ENCODE results near the gene HMGN4. TPM values are rescaled to one million over a fixed set of nuclear protein-coding genes. Genes with fewer than 3 reads are reported as not detected.
"Not testable (repeated sequence)": the region's sequence is repeated elsewhere in the genome, so short reads cannot be mapped to it uniquely, and the experiment has no call there.

The HMGN4 gene
- total and polyA plus RNA-seq, 9 donors, result 51.3 to 73.7 (median 62.0) TPM

DNA sequence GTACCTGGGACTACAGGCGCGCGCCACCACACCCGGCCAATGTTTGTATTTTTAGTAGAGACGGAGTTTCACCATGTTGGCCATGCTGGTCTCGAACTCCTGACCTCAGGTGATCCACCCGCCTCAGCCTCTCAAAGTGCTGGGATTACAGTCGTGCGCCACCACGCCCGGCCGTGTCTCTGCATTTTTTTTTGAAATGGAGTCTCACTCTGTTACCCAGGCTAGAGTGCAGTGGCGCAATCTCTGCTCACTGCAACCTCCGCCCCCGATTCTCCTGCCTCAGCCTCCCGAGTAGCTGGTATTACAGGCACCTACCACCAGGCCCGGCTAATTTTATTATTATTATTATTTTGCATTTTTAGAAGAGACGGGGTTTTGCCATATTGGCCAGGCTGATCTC, 9.2 kb downstream of the HMGN4 start:
- not testable (repeated sequence) for H3K27me3 ChIP-seq (ENCODE audit: control insufficient read depth, insufficient read depth, low read length); H3K9me3 ChIP-seq (replicated peaks; ENCODE audit: control insufficient read depth, low read depth, low read length); H3K27ac ChIP-seq (ENCODE audit: low read length); H3K4me1 ChIP-seq (ENCODE audit: control insufficient read depth, insufficient read depth, low read length); DNase-seq; H3K4me3 ChIP-seq (ENCODE audit: low read length)
- H3K36me3 ChIP-seq (ENCODE audit: control insufficient read depth, insufficient read depth, low read length), result peaks cover 13% of the 10 kb centered on the region
- 94% methylated on average over 14 of the region's 18 CpGs for WGBS (ENCODE audit: insufficient coverage)

DNA sequence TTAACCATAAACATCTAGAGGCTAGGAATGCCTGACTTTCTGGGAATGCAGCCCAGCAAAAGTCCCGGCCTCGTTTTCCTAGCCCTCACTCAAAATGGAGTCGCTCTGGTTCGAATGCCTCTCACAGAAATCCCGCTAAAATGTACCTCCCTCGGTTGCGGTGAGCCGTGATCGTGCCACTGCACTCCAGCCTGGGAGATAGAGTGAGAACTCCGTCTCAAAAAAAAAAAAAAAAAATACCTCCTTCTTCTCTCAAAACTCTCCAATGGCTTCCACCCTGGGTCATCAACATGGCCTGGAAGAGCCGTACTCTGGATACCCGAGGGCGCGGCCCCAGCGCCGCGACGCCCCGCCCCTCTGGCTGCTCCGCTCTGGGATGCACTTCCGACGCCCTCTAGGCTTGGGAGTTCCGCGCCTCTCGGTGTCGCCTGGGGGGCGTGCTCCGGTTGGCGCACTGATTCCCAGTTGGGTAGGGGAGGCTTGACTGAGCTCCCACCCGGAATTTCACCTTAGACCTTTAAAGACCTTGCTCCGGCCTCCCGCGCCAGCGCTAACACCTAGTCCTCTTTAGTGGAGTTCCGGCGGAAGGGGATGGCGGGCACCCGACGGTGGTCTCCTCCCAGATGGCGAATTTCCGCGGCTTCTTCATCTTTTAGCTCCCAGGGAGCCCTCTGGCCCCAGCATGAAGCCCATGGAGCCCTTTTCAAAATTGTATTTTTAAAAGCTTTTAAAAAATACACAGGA, 12.3 kb downstream of the HMGN4 start:
- Histone ChIP-seq H3K27ac (ENCODE audit: low read length) (peak overlapping the region; percentile 69), H3K4me1 (ENCODE audit: control insufficient read depth, insufficient read depth, low read length) (peaks cover 6% of the 10 kb centered on the region), H3K4me3 (ENCODE audit: low read length) (peak overlapping the region; percentile 53), H3K36me3 (ENCODE audit: control insufficient read depth, insufficient read depth, low read length) (peaks cover 5% of the 10 kb centered on the region), H3K9me3 (replicated peaks; ENCODE audit: control insufficient read depth, low read depth, low read length) (no peaks in the 10 kb centered on the region), H3K27me3 (ENCODE audit: control insufficient read depth, insufficient read depth, low read length) (no peaks in the 10 kb centered on the region)
- peak; percentile 79 for DNase-seq
- 0% methylated on average over 19 of the region's 42 CpGs for WGBS (ENCODE audit: insufficient coverage)

DNA sequence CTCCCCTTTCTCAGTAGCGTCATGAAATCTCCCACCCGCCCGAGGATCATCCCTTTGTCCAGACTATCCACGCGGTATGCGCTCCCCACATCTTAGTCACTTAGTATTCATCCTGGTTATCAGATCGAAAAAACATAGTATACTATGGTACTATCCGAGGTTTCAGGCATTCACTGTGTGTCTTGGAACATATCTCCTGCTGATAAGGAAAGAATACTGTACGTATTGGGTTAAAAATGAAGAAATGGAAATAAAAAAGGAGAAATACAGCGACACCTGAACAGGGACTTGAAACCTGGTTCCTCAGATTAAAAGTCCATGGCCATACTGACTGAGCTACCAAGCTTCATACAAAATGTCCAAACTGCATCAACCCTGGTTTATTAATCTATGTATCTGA, 14.0 kb downstream of the HMGN4 start:
- Histone ChIP-seq H3K36me3 (ENCODE audit: control insufficient read depth, insufficient read depth, low read length) (no peaks in the 10 kb centered on the region), H3K27ac (ENCODE audit: low read length) (no peak overlapping the region), H3K4me3 (ENCODE audit: low read length) (no peak overlapping the region), H3K4me1 (ENCODE audit: control insufficient read depth, insufficient read depth, low read length) (peaks cover 6% of the 10 kb centered on the region), H3K9me3 (replicated peaks; ENCODE audit: control insufficient read depth, low read depth, low read length) (no peaks in the 10 kb centered on the region), H3K27me3 (ENCODE audit: control insufficient read depth, insufficient read depth, low read length) (no peaks in the 10 kb centered on the region)
- 83% methylated on average over 4 of the region's 10 CpGs for WGBS (ENCODE audit: insufficient coverage)
- no peak for DNase-seq

DNA sequence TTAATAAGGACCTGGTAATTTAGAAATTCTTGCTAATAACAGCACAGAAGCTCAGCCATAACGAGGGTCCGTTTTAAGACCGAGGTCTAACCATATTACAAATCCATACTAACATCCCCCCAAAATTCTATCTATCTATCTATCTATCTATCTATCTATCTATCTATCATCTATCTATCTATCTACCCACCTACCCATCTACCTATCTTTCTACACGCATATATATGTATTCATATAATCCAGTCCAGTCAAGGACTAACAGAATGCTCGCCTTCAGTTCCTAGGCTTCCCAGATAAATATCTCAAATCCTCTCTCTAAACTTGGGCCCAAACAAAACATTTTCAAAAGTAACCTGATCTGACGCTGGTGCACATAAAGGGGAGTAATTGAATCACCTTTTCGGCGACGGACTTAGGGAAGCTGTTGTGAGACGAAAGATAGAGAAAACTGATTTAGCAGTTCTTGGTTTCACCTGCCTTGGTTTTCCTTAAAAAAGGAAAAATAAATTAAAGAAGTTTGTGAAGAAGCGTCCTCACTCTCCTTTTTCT, 14.5 kb downstream of the HMGN4 start:
- H3K4me3 ChIP-seq (ENCODE audit: low read length), result peak overlapping the region; percentile 57
- DNase-seq, result no peak
- no peaks in the 10 kb centered on the region for H3K9me3 ChIP-seq (replicated peaks; ENCODE audit: control insufficient read depth, low read depth, low read length)
- H3K36me3 ChIP-seq (ENCODE audit: control insufficient read depth, insufficient read depth, low read length), result no peaks in the 10 kb centered on the region
- H3K27me3 ChIP-seq (ENCODE audit: control insufficient read depth, insufficient read depth, low read length), result no peaks in the 10 kb centered on the region
- H3K27ac ChIP-seq (ENCODE audit: low read length), result peak overlapping the region; percentile 95
- WGBS (ENCODE audit: insufficient coverage), result 53% methylated on average over 7 of the region's 11 CpGs
- peaks cover 6% of the 10 kb centered on the region for H3K4me1 ChIP-seq (ENCODE audit: control insufficient read depth, insufficient read depth, low read length)

GRCh38 chr6:26553264-26553634, 15.1 kb downstream of the HMGN4 start:
- peaks cover 6% of the 10 kb centered on the region for H3K4me1 ChIP-seq (ENCODE audit: control insufficient read depth, insufficient read depth, low read length)
- WGBS (ENCODE audit: insufficient coverage), result 0% methylated on average over 1 of the region's 13 CpGs
- peak overlapping the region; percentile 57 for H3K4me3 ChIP-seq (ENCODE audit: low read length)
- no peaks in the 10 kb centered on the region for H3K9me3 ChIP-seq (replicated peaks; ENCODE audit: control insufficient read depth, low read depth, low read length)
- peak; percentile 88 for DNase-seq
- no peaks in the 10 kb centered on the region for H3K36me3 ChIP-seq (ENCODE audit: control insufficient read depth, insufficient read depth, low read length)
- H3K27ac ChIP-seq (ENCODE audit: low read length), result peak overlapping the region; percentile 95
- H3K27me3 ChIP-seq (ENCODE audit: control insufficient read depth, insufficient read depth, low read length), result no peaks in the 10 kb centered on the region

GRCh38 chr6:26553635-26554446, 15.7 kb downstream of the HMGN4 start:
- peak; percentile 96 for DNase-seq

GRCh38 chr6:26554447-26554696, 16.2 kb downstream of the HMGN4 start:
- 14% methylated on average over 1 of the region's 1 CpG for WGBS (ENCODE audit: insufficient coverage)
- peaks cover 6% of the 10 kb centered on the region for H3K4me1 ChIP-seq (ENCODE audit: control insufficient read depth, insufficient read depth, low read length)
- H3K9me3 ChIP-seq (replicated peaks; ENCODE audit: control insufficient read depth, low read depth, low read length), result no peaks in the 10 kb centered on the region
- peak overlapping the region; percentile 57 for H3K4me3 ChIP-seq (ENCODE audit: low read length)
- no peaks in the 10 kb centered on the region for H3K36me3 ChIP-seq (ENCODE audit: control insufficient read depth, insufficient read depth, low read length)
- peak overlapping the region; percentile 95 for H3K27ac ChIP-seq (ENCODE audit: low read length)
- no peak for DNase-seq
- no peaks in the 10 kb centered on the region for H3K27me3 ChIP-seq (ENCODE audit: control insufficient read depth, insufficient read depth, low read length)

More at GRCh38 chr6:26553635-26554446, 15.7 kb downstream of the HMGN4 start:
- no peaks in the 10 kb centered on the region for H3K9me3 ChIP-seq (replicated peaks; ENCODE audit: control insufficient read depth, low read depth, low read length)
- H3K27me3 ChIP-seq (ENCODE audit: control insufficient read depth, insufficient read depth, low read length), result no peaks in the 10 kb centered on the region
- peaks cover 6% of the 10 kb centered on the region for H3K4me1 ChIP-seq (ENCODE audit: control insufficient read depth, insufficient read depth, low read length)
- H3K27ac ChIP-seq (ENCODE audit: low read length), result peak overlapping the region; percentile 95
- no peaks in the 10 kb centered on the region for H3K36me3 ChIP-seq (ENCODE audit: control insufficient read depth, insufficient read depth, low read length)
- peak overlapping the region; percentile 57 for H3K4me3 ChIP-seq (ENCODE audit: low read length)
- WGBS (ENCODE audit: insufficient coverage), result under 1% methylated on average over 11 of the region's 19 CpGs

DNA sequence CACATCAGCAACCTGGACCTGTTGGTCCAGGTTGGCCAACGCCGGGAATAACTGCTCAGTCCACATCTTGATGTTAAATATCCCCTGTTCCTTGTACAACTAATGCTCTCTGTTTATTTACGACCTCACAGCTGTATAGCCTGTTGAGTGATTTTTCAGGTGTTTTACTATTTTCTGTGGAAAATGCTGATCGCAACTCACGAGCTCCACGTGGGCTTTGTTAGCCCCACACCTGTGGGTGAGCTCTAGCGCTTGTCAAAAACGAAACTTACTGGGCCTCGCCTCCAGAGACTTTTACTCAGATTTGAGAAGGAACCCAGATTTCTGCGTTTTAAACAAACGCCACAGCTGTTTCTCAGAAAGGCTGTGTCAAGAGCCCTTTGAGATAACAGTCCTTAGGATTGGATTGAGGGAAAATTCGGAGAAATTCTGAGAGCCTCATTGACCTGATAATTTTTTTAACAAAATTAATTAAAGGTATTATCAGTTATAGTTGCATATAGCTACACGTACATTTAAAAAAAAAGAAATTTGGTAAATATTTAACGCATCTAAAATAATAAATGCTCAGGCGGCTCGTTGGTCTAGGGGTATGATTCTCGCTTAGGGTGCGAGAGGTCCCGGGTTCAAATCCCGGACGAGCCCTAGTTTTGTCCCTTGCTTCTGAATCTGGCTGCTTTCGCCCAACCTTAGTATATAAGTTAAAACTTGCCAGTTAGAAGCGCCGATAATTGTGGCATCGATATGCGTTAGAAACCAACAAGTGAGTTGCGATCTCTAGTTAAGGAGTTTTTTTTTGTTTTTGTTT, 16.7 kb downstream of the HMGN4 start:
- H3K27ac ChIP-seq (ENCODE audit: low read length), result peak overlapping the region; percentile 95

DNA sequence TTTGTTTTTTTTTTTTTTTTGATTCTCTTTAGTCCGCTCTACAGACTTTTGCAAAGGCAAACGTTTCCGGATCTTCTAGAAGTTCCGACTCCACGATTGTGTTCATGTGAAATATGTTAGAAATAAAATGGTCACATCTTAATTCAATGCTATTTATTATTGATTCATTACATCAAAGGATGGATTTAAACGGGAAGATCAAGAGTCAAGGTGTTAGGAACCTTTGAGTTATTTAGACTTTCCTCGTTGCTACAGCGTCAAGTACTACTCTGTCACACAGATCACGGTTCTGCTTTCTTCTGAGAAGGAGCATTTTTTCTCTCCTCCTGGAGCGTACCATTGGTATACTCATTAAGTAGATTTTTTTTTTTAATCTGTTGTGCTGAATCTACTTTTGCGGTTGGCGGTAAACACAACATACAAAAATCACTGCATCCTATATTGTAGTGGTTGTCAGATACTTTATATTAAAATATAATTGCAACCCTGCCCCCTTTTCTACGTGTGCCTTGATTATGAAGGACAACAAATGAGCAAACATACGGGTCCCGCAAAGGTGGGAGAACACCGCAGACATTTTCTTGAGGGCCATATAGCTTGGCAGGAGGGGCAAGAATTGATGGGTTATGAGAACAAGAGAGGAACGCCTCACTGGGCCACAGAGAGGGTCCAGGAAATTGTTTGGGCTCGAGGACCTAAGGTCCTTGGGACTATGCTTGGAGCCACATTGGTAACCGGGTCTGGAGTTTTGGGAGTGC, 17.5 kb downstream of the HMGN4 start:
- H3K36me3 ChIP-seq (ENCODE audit: control insufficient read depth, insufficient read depth, low read length), result no peaks in the 10 kb centered on the region
- no peaks in the 10 kb centered on the region for H3K27me3 ChIP-seq (ENCODE audit: control insufficient read depth, insufficient read depth, low read length)
- H3K27ac ChIP-seq (ENCODE audit: low read length), result peak overlapping the region; percentile 38
- DNase-seq, result peak; percentile 22
- no peaks in the 10 kb centered on the region for H3K9me3 ChIP-seq (replicated peaks; ENCODE audit: control insufficient read depth, low read depth, low read length)
- WGBS (ENCODE audit: insufficient coverage), result 21% methylated on average over 6 of the region's 19 CpGs
- no peak overlapping the region for H3K4me3 ChIP-seq (ENCODE audit: low read length)
- H3K4me1 ChIP-seq (ENCODE audit: control insufficient read depth, insufficient read depth, low read length), result peaks cover 2% of the 10 kb centered on the region

More for the DNA sequence above, 16.7 kb downstream of the HMGN4 start:
- Histone ChIP-seq H3K4me1 (ENCODE audit: control insufficient read depth, insufficient read depth, low read length) (peaks cover 6% of the 10 kb centered on the region), H3K36me3 (ENCODE audit: control insufficient read depth, insufficient read depth, low read length) (no peaks in the 10 kb centered on the region), H3K9me3 (replicated peaks; ENCODE audit: control insufficient read depth, low read depth, low read length) (no peaks in the 10 kb centered on the region), H3K27me3 (ENCODE audit: control insufficient read depth, insufficient read depth, low read length) (no peaks in the 10 kb centered on the region), H3K4me3 (ENCODE audit: low read length) (peak overlapping the region; percentile 57)
- DNase-seq, result peak; percentile 67
- WGBS (ENCODE audit: insufficient coverage), result under 1% methylated on average over 11 of the region's 27 CpGs

All from muscle of leg (tissue), 11 donors.